Omental fat pad (tissue), 4 donors: Measurements from ENCODE around the gene CPA4. TPM values are rescaled to one million over a fixed set of nuclear protein-coding genes. Genes with fewer than 3 reads are reported as not detected.

Experiments used
- ATAC-seq: fragments of 150-250 bp; one replicate; pipeline ENCODE4 v1.9.1; 2016; ENCODE audit warnings: mild to moderate bottlenecking, moderate library complexity; ENCODE audit not compliant: low FRiP score
- DNase-seq: peaks from one replicate; pipeline ENCODE4 v3.0.0-alpha.2; 2019; ENCODE audit warnings: low spot score
- CTCF ChIP-seq, 3 donors: fragments of 450-650 bp; IDR thresholded peaks; one replicate each; pipeline ENCODE4 v1.5.1; 2016 to 2017; ENCODE audit warnings: antibody characterized with exemption in 3 of 3, mild to moderate bottlenecking in 3 of 3, moderate library complexity in 2 of 3
- total RNA-seq, 4 donors: library from RNA; depleted of rRNA; stranded (reverse); fragments of >200 nt; gene quantifications; one replicate each; pipeline ENCODE4 v1.1.0, GENCODE V29; 2016

CPA4 gene
- total RNA-seq, 4 donors from 2014 or later = 3.0 to 9.7 (median 4.1) TPM; not detected in 1

DNA sequence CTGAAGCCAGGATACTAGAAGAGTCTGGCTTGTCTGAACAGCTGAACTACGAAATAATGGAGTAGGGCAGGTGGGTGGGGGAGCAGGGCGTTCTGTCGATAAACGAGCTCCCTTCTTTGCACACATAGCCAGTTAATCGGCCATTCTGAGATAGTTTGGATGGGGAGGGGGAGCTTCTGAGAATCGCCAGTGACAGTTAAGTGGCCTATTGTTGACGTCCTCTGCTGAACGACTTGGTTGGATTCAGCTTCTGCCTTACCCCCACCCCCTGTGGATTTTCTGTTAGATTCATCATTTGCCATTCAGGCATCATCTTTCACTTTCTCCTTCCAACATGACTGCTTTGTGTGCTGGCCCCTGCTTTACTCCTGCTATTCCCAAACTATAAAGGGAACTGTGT, 52.2 kb downstream of the CPA4 start:
- no peak for DNase-seq

GRCh38 chr7:130345725-130346124, 52.8 kb downstream of the CPA4 start:
- no peak for TF ChIP-seq CTCF (IDR thresholded peaks at IDR 0.05)
- DNase-seq (no peak), ATAC-seq (no peak)

More for the DNA sequence above, 52.2 kb downstream of the CPA4 start:
- ATAC-seq = no peak
- TF ChIP-seq CTCF (IDR thresholded peaks at IDR 0.05) = no peak

DNA sequence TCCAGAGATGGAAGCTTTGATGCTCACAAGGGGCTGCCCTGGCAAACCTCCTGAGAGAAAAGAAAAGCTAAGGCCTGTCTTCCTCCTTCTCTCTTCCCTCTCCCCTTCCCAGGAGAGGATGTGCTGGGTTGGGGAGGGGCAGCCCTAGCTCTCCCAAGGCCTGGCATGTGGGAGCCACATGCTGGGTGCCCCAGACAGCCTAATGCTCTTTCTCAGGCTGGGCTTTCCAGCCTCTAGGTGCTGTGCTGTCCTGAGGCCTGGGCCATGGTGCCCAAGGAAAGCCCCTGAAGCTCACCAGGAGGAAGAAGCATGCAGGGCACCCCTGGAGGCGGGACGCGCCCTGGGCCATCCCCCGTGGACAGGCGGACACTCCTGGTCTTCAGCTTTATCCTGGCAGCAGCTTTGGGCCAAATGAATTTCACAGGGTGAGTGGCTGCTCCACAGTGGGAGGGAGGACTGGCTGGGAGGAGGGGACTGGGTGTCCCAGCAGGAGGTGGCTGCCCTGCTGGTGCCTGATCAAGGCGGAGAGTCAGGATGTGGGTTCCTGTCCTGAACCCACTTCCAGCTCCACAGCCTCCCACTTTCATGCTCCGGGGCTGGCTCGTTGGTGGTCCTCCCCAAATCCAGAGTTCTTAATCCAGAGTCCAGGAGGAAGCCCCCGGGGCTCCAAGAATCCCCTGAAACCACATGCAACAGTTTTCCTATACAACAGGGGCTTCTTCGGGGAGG, 53.4 kb downstream of the CPA4 start:
- DNase-seq (no peak), ATAC-seq (no peak)
- no peak for TF ChIP-seq CTCF (IDR thresholded peaks at IDR 0.05)

DNA sequence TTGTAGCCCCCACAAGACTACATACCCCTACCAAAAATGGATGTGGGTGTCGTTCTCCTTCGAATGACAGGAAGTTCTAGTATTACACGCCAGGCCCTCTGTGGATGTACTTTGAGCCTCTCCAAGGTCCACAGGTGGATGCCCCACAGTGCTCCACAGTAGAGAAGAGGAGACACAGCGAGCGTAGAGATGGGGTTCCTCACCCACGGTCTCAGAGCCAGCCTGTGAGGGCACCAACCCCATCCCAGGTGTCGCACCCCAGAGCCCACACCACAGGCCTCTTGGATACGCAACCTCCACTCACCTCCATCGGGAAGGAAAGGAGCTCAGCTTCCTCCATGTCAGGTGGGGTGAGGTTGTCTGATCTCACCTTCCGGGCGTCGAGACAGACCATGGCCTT, 54.0 kb downstream of the CPA4 start:
- ATAC-seq = no peak
- no peak for TF ChIP-seq CTCF (IDR thresholded peaks at IDR 0.05)
- DNase-seq = no peak

DNA sequence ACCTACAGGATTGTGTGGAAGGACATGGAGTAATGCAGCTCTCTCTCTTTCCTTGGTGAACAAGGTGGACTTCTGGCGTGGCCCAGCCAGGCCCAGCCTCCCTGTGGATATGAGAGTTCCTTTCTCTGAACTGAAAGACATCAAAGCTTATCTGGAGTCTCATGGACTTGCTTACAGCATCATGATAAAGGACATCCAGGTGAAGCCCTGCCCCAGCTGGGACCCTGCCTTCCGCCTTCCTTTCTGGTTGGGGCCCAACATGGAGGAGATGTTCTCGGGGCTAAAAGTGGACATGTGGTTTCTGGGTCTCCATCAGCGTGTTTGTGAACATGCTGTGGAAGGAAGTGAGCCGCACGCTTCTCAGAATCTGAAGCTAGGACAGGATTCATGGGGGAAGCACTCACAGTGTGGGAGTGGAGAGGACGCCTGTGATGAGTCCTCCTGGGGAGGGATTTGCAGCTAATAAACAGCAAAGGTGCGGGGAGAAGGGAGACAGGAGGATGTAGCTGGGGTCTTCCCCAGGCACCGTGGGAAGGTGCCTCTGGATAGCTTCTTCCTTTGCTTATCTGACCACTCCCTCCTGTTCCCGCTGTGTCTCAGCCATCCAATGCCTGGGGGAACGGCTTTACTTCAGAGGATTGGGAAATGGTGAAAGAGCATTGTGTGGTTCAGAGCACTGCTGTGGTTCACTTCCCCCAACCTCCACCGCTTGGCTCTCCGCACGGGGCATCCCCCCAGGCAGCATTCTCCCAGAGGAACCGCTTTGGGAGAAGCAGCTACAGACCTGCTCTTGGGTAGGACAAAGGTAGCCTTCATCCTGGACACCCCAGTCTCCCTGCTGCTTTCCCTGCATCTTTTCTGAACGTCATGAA, 57.2 kb downstream of the CPA4 start:
- TF ChIP-seq CTCF (IDR thresholded peaks at IDR 0.05) = no peak
- ATAC-seq = no peak
- no peak for DNase-seq

DNA sequence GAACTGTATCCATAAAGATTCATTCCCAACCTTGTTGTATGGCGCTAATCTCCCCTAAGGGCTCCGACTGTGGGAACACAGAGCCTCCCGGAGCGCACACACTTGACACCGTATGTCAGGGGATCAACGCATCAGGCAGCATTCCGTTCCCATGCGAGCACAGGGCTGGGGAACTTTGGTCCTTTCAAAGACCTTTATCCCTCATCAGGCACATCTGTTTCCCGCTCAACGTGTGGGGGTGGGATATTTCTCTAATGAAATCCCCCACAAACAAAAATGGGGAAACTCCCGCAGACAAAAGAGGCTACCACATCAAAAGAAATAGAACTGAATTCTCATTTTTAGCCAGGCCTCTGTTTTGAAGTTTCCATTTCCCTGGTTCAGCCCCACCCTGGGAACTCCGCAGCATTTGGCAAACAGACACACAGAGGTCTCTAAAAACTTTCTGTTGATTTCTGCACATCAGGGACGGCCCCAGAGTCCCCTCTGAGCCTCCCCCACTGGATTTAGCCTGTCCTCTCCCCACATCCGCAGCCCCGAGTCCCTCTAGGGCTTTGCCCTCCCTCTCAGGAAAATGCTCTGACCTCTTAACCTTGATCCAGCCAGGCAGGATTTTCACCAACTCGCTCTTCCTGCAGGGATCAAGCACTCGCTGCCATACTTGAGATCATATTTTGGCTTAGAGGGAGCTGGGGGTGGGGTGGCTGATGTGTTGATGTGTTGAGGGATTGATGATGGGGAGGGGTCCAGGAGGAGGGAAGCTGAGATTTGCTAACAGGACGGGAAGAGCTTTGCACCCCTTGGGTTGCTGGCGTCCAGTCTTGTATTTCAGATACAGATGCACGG, 58.2 kb downstream of the CPA4 start:
- no peak for TF ChIP-seq CTCF (IDR thresholded peaks at IDR 0.05)
- no peak for DNase-seq
- no peak for ATAC-seq
